Measurements from ENCODE around the gene MYO15B. TPM values are rescaled to one million over a fixed set of nuclear protein-coding genes. Genes with fewer than 3 reads are reported as not detected.
A peak's percentile ranks its signal among the peaks of the same experiment; 100 is the strongest.

The MYO15B gene
- total and polyA plus RNA-seq, 2 of the 13 experiments (the other 11 are each of a cell fraction or from before 2014, with no cell fraction given), result 2.8 to 8.1 TPM

DNA sequence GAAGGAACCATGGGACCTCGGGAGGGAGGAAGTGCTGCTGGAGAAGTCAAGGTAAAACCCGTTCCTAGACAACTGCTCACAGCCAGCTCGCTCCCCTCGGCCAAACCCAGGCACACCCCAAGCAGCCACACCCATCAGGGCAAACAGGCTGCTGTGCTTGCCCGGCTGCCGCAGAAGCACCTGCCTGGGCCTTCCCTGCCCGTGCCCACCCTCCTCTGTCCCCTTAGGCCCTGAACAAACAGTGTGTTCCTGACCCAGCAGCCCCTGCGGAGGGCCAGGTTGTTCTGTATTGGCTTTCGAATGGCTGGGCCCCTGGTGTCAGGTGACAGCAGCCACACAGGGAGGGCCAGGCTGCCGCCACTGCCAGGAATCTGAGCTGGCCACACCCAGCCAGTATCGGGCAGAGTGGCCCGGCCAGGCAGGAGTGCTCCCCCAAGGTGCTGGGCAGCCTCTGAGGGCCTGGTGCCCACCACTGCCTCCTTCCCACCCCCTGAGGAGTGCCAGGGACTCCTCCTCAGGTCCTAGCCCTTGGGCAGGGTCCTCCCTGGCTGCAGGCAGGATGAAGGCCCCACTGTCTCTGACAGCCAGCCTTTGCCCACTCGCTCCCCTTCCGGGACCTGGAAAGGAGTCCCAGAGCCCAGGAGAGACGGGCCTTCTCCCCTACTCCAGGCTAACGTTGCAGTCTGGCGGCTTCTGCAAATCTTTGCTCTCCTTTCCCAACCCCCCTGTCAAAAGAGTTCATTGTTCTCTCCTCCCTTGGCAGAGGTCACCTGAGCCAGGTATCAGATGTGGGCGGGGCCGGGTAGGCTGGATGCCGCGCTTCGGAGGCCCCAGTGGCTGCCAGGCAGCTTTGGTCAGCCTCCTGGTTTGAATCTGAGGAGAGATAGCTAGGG lies 38.1 kb upstream of the MYO15B start (continued):
- TF ChIP-seq, protein P1, sequence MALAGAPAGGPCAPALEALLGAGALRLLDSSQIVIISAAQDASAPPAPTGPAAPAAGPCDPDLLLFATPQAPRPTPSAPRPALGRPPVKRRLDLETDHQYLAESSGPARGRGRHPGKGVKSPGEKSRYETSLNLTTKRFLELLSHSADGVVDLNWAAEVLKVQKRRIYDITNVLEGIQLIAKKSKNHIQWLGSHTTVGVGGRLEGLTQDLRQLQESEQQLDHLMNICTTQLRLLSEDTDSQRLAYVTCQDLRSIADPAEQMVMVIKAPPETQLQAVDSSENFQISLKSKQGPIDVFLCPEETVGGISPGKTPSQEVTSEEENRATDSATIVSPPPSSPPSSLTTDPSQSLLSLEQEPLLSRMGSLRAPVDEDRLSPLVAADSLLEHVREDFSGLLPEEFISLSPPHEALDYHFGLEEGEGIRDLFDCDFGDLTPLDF (CRISPR knock-in tag; IDR thresholded peaks at IDR 0.05), result no peak
- TF ChIP-seq NFIC (IDR thresholded peaks at IDR 0.05; ENCODE audit: low read length) (no peak), DPF2 (CRISPR knock-in tag; IDR thresholded peaks at IDR 0.05; ENCODE audit: borderline replicate concordance, low read depth) (peak; percentile 11; the same call in 1 of the 2 replicates), BORCS8-MEF2B (CRISPR knock-in tag; IDR thresholded peaks at IDR 0.05) (peak; percentile 80; the same call in 1 of the 2 replicates), PRPF4 (IDR thresholded peaks at IDR 0.05; ENCODE audit: low read depth, low read length, poor library complexity, severe bottlenecking) (no peak), ZKSCAN8 (CRISPR knock-in tag; IDR thresholded peaks at IDR 0.05; ENCODE audit: borderline replicate concordance) (peak; percentile 45; the same call in 1 of the 2 replicates), ZNF318 (CRISPR knock-in tag; IDR thresholded peaks at IDR 0.05) (no peak; the same call in 1 of the 2 replicates), CTCF (CRISPR knock-in tag; IDR thresholded peaks at IDR 0.05) (peak; percentile 44)
- TF ChIP-seq, protein P2, sequence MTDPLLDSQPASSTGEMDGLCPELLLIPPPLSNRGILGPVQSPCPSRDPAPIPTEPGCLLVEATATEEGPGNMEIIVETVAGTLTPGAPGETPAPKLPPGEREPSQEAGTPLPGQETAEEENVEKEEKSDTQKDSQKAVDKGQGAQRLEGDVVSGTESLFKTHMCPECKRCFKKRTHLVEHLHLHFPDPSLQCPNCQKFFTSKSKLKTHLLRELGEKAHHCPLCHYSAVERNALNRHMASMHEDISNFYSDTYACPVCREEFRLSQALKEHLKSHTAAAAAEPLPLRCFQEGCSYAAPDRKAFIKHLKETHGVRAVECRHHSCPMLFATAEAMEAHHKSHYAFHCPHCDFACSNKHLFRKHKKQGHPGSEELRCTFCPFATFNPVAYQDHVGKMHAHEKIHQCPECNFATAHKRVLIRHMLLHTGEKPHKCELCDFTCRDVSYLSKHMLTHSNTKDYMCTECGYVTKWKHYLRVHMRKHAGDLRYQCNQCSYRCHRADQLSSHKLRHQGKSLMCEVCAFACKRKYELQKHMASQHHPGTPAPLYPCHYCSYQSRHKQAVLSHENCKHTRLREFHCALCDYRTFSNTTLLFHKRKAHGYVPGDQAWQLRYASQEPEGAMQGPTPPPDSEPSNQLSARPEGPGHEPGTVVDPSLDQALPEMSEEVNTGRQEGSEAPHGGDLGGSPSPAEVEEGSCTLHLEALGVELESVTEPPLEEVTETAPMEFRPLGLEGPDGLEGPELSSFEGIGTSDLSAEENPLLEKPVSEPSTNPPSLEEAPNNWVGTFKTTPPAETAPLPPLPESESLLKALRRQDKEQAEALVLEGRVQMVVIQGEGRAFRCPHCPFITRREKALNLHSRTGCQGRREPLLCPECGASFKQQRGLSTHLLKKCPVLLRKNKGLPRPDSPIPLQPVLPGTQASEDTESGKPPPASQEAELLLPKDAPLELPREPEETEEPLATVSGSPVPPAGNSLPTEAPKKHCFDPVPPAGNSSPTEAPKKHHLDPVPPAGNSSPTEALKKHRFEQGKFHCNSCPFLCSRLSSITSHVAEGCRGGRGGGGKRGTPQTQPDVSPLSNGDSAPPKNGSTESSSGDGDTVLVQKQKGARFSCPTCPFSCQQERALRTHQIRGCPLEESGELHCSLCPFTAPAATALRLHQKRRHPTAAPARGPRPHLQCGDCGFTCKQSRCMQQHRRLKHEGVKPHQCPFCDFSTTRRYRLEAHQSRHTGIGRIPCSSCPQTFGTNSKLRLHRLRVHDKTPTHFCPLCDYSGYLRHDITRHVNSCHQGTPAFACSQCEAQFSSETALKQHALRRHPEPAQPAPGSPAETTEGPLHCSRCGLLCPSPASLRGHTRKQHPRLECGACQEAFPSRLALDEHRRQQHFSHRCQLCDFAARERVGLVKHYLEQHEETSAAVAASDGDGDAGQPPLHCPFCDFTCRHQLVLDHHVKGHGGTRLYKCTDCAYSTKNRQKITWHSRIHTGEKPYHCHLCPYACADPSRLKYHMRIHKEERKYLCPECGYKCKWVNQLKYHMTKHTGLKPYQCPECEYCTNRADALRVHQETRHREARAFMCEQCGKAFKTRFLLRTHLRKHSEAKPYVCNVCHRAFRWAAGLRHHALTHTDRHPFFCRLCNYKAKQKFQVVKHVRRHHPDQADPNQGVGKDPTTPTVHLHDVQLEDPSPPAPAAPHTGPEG (CRISPR knock-in tag; IDR thresholded peaks at IDR 0.05), result no peak

All from HepG2 (cell line).